ENCODE results near the gene SLC15A1. TPM values are rescaled to one million over a fixed set of nuclear protein-coding genes. Genes with fewer than 3 reads are reported as not detected.

The SLC15A1 gene
- total RNA-seq, 1 experiment from 2014 or later = 2.6 TPM

DNA sequence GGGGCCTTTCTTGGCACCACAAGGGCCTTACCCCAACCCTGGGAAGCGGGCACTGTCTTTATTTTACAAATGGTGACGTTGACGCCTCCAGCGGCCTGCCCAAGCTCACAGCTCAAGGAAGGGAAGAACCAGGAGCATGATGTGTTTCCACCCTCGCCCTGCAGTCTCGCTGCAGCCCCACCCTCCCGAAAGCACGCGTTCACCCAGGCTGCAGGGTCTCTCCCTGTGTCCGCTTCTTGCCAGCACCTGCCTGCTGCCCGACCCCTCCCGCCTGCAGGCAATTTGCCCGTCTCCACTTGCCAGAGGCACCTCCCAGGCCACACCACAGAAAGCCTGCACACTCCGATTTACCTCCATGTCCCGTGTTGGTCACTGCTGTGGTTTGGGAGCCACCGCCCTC, 76.6 kb downstream of the SLC15A1 start:
- POLR2A ChIA-PET = no interaction called here

More for the DNA sequence above, 76.6 kb downstream of the SLC15A1 start:
- DNase-seq (ENCODE audit: low read depth, low spot score) (no peak), ATAC-seq (no peak)
- Histone ChIP-seq H3K4me2 (ENCODE audit: low read length) (no peak overlapping the region), H3K36me3 (ENCODE audit: control insufficient read depth in 1 of 2, insufficient read depth in 2 of 2, low read length in 2 of 2) (no peaks in the 10 kb centered on the region), H3K4me3 (replicated peaks in 1 of 2; ENCODE audit: low read depth in 1 of 2, low read length in 2 of 2) (no peak overlapping the region), H4K20me1 (ENCODE audit: insufficient read depth) (no peaks in the 10 kb centered on the region), H3K27me3 (ENCODE audit: insufficient read depth, low read length) (no peaks in the 10 kb centered on the region), H2AFZ (ENCODE audit: low read depth, low read length, poor library complexity, severe bottlenecking) (no peak overlapping the region), H3K4me1 (ENCODE audit: control insufficient read depth in 1 of 2, insufficient read depth in 2 of 2, low read length in 2 of 2) (peaks cover 0 to 11% of the 10 kb centered on the region in 2 experiments; a peak in 2 of 4 replicates), H3K9me2 (ENCODE audit: insufficient read depth) (no peaks in the 10 kb centered on the region), H3K27ac (ENCODE audit: low read depth, low read length) (no peak overlapping the region), H3K9ac (ENCODE audit: low read length) (no peak overlapping the region), H3K9me3 (ENCODE audit: control insufficient read depth in 1 of 2, insufficient read depth in 1 of 2, low read depth in 1 of 2, low read length in 2 of 2) (no peaks in the 10 kb centered on the region), H3K79me2 (ENCODE audit: insufficient read depth, low read length) (no peaks in the 10 kb centered on the region)
- intact Hi-C loops (cut with micrococcal nuclease) = loop anchor here (10.0 kb wide), 1 partner anchor 531 kb away; the partner anchor contains the start of gene FARP1
- ChIA-PET RAD21 (ENCODE audit: low non-redundant PET in 1 of 2, low total read pairs in 2 of 2, uncharacterized antibody in 2 of 2, unreplicated experiment in 2 of 2) (no interaction called here), CTCF (no interaction called here)
- no TSS peak for BruUV-seq (replicated peaks)
- no peak for TF ChIP-seq ZFX (IDR thresholded peaks at IDR 0.05)
- no peak for TF ChIP-seq EGR1 (IDR thresholded peaks at IDR 0.05; ENCODE audit: low read depth)
- TF ChIP-seq, protein P1, sequence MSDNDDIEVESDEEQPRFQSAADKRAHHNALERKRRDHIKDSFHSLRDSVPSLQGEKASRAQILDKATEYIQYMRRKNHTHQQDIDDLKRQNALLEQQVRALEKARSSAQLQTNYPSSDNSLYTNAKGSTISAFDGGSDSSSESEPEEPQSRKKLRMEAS (IDR thresholded peaks at IDR 0.05) = no peak
- no peak for TF ChIP-seq TCF7L2 (IDR thresholded peaks at IDR 0.05; ENCODE audit: borderline replicate concordance, extremely low read depth, insufficient read depth, insufficient read length)
- TF ChIP-seq EZH2phosphoT487 (IDR thresholded peaks at IDR 0.05; ENCODE audit: borderline replicate concordance) = no peak
- no peak for TF ChIP-seq POLR2AphosphoS5 (IDR thresholded peaks at IDR 0.05; ENCODE audit: low read depth, low read length)
- no peak for TF ChIP-seq ELF1 (IDR thresholded peaks at IDR 0.05; ENCODE audit: borderline replicate concordance, low read depth)
- TF ChIP-seq RAD21 (IDR thresholded peaks at IDR 0.05; ENCODE audit: low read depth) = no peak
- TF ChIP-seq, protein P2, sequence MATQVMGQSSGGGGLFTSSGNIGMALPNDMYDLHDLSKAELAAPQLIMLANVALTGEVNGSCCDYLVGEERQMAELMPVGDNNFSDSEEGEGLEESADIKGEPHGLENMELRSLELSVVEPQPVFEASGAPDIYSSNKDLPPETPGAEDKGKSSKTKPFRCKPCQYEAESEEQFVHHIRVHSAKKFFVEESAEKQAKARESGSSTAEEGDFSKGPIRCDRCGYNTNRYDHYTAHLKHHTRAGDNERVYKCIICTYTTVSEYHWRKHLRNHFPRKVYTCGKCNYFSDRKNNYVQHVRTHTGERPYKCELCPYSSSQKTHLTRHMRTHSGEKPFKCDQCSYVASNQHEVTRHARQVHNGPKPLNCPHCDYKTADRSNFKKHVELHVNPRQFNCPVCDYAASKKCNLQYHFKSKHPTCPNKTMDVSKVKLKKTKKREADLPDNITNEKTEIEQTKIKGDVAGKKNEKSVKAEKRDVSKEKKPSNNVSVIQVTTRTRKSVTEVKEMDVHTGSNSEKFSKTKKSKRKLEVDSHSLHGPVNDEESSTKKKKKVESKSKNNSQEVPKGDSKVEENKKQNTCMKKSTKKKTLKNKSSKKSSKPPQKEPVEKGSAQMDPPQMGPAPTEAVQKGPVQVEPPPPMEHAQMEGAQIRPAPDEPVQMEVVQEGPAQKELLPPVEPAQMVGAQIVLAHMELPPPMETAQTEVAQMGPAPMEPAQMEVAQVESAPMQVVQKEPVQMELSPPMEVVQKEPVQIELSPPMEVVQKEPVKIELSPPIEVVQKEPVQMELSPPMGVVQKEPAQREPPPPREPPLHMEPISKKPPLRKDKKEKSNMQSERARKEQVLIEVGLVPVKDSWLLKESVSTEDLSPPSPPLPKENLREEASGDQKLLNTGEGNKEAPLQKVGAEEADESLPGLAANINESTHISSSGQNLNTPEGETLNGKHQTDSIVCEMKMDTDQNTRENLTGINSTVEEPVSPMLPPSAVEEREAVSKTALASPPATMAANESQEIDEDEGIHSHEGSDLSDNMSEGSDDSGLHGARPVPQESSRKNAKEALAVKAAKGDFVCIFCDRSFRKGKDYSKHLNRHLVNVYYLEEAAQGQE (IDR thresholded peaks at IDR 0.05; ENCODE audit: low read depth) = no peak
- TF ChIP-seq FOSL1 (IDR thresholded peaks at IDR 0.05; ENCODE audit: low read depth) = no peak
- TF ChIP-seq EZH2 (IDR thresholded peaks at IDR 0.05) = no peak
- TF ChIP-seq ZNF274 (IDR thresholded peaks at IDR 0.05; ENCODE audit: low read depth, low read length) = no peak
- TF ChIP-seq, protein P3, sequence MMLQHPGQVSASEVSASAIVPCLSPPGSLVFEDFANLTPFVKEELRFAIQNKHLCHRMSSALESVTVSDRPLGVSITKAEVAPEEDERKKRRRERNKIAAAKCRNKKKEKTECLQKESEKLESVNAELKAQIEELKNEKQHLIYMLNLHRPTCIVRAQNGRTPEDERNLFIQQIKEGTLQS (IDR thresholded peaks at IDR 0.05) = no peak

Data from HCT116 (cell line).